HG03354 (cell line): ENCODE results near the gene IRF4.

Source experiments
- ATAC-seq: cut with Tn5 transposase; IDR thresholded peaks from one replicate; pipeline ENCODE4 v1.9.1; 2021; ENCODE audit warnings: mild to moderate bottlenecking; ENCODE audit not compliant: unreplicated experiment, poor library complexity, severe bottlenecking

Gene IRF4

DNA sequence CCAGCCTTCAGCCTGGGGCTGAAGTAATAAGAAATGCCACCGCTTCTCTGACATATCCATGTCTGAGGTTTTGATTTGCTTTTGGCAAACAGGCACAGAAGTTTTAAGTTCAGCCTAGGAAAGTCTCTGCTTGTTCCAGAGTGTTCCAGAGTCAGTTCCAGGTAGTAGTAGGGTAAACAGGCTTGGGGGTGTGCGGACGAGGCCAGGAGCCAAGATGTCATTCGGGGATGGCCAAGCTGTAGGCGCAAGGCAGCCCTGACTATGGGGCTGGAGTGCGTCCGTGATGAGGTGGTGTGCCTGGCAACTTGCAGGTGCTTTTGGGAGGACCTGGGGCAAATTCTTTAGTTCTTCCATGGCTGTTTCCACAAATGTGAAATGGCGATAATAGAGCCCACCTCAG is 60.3 kb downstream of the IRF4 start:
- no peak for ATAC-seq

- no peak for ATAC-seq
Measured at GRCh38 chr6:452301-453067, 60.9 kb downstream of the IRF4 start.

DNA sequence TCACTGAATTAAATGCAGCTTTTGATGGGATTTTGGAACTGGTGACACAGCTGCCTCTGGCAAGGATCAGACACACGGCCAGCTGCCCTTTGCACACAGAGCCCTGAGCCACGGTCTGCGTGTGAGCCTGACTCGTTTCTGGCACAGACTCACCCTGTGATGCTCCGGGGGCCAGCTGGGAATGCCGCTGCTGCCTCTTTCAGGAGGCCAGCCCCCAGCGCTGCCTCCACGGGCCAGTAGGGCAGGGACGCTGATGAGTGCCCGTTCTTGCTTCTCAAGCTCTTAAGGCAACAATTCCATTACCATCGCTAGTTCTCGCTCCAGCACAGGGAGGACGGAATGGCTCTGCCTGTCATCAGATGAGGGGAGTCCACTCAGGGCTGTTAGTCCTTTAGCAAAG is 61.6 kb downstream of the IRF4 start:
- ATAC-seq = no peak

DNA sequence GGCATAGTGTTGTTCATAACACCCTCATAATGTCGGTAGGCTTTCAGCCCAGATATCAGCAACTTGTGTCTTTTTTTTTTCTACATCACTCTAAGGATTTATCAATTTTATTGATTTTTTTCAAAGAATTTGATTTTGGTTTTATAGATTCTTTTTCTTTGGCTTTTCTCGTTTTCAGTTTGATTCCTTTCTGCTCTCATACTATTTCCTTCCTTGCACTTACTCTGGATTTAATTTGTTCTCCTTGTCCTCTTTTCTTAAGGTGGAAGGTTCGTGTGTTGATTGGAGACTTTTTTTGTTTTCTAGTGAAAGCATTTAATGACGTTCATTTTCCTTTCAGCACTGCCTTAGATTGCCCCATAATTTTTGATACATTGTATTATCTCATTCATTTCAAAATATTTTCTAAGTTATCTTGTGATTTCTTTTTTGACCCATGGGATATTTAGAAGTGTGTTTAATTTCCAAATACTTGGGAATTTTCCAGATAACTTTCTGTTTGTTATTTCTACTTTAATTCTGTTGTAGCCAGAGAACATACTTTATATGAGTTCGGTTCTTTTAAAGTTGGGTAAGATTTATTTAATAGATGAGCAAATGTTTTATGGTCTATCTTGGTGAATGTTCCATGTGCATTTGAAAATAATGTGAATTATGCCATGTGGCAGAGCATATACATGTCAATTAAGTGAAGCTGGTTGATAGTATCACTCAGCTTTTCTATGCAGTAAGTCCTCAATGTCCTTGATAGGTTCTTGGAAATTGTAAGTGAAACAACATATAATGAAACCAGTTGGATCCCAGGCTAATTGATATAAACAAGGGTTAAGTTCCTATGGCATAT is 62.8 kb downstream of the IRF4 start:
- ATAC-seq = no peak

GRCh38 chr6:455006-455585 is 63.5 kb downstream of the IRF4 start:
- no peak for ATAC-seq

- ATAC-seq = no peak
Measured at GRCh38 chr6:455835-456234, 64.3 kb downstream of the IRF4 start.

GRCh38 chr6:456358-456867 is 64.9 kb downstream of the IRF4 start:
- ATAC-seq = no peak

DNA sequence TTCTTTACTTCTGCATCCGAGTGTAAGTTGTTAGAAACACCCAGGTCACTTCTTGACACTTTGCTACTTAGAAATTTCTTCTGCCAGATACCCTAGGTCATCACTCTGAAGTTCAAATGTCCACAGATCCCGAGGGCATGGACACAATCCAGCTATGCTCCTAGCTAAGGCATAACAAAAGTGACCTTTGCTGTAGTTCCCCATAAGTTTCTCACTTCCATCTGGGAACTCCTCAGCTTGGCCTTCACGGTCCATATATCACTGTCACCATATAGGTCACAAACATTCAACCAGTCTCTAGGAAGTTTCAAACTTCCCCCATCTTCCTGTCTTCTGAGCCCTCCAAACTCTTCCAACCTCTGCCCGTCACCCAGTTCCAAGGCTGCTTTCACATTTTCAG is 65.3 kb downstream of the IRF4 start:
- no peak for ATAC-seq
